Measurements from ENCODE around the gene NDUFB2. TPM values are rescaled to one million over a fixed set of nuclear protein-coding genes. Genes with fewer than 3 reads are reported as not detected.
"Not testable (repeated sequence)": the region's sequence is repeated elsewhere in the genome, so short reads cannot be mapped to it uniquely, and the experiment has no call there.

Gene NDUFB2
- total RNA-seq, 1 experiment from 2014 or later = 337 TPM

DNA sequence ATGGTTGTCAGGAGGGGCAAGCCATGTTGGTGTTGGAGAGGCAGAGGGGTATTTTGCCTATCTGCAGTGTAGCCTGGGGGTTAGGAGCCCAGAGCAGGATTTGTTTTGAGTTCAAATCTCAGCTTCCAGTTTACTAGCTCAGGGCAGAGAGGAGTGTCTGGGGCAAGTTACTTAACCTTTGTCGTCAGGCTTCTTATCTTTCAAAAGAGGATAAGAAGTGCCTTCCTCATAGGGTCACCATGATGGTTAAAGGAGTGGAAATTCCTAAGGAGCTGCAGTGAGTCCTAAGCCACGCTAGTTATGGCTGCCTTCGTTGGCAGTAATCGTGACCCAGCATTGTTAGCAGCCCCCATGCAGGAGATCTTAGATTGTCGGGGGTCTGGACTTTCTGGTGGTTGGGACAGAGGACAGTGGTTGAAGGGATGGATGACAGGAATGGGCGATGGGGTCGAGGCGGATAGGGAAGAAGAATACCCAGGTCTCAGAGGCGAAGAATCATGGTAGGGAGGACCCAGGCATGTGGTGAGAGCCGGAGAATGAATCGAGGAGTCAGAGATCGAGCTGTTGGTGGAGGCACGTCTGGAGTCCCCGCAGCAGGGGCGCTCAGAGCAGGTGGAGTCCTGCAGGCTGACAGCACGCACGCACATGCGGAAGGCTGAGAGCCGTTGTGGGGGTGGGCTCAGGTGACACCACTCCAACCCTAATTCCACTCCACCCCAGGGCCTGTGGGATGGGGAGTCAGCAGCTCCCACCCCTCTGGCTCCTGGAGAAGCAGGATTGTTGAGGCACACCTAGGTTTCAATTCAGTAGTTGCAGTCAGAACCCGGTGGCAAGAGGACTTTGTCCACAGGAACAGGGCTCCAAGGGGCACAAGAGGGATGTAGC, 12.2 kb upstream of the NDUFB2 start:
- in situ Hi-C loops (cut with HindIII; ENCODE audit: low pct_unique_long_range_greater_than_20kb, low sequenced_read_pairs) = no loop called here
- no peak for DNase-seq (ENCODE audit: low read depth)

GRCh38 chr7:140685407-140686087, 11.0 kb upstream of the NDUFB2 start:
- in situ Hi-C loops (cut with HindIII; ENCODE audit: low pct_unique_long_range_greater_than_20kb, low sequenced_read_pairs) = no loop called here

GRCh38 chr7:140686921-140687320, 9.6 kb upstream of the NDUFB2 start:
- DNase-seq (ENCODE audit: low read depth) = no peak
- in situ Hi-C loops (cut with HindIII; ENCODE audit: low pct_unique_long_range_greater_than_20kb, low sequenced_read_pairs) = no loop called here

More at GRCh38 chr7:140685407-140686087, 11.0 kb upstream of the NDUFB2 start:
- no peak for DNase-seq (ENCODE audit: low read depth)

DNA sequence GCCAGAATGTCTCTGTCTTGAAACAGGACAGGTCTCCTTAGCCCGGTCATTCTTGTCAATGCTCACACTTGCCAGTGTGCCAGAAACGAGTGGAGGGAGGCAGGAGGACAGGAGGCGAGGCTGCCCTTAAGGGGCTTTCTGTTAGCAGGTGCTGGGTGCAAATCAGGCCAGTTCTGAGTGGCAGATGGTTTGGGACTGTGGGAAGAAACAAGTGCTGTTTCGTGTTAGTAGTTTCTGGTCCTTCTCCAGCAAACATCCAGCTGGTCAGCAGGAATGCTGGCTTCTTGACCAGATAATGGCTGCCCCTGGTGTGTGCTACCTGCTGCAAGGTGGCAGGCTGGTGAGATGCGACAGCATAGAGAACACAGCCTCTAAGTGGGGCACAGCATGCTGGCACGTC, 8.2 kb upstream of the NDUFB2 start:
- in situ Hi-C loops (cut with HindIII; ENCODE audit: low pct_unique_long_range_greater_than_20kb, low sequenced_read_pairs) = no loop called here
- DNase-seq (ENCODE audit: low read depth) = no peak

DNA sequence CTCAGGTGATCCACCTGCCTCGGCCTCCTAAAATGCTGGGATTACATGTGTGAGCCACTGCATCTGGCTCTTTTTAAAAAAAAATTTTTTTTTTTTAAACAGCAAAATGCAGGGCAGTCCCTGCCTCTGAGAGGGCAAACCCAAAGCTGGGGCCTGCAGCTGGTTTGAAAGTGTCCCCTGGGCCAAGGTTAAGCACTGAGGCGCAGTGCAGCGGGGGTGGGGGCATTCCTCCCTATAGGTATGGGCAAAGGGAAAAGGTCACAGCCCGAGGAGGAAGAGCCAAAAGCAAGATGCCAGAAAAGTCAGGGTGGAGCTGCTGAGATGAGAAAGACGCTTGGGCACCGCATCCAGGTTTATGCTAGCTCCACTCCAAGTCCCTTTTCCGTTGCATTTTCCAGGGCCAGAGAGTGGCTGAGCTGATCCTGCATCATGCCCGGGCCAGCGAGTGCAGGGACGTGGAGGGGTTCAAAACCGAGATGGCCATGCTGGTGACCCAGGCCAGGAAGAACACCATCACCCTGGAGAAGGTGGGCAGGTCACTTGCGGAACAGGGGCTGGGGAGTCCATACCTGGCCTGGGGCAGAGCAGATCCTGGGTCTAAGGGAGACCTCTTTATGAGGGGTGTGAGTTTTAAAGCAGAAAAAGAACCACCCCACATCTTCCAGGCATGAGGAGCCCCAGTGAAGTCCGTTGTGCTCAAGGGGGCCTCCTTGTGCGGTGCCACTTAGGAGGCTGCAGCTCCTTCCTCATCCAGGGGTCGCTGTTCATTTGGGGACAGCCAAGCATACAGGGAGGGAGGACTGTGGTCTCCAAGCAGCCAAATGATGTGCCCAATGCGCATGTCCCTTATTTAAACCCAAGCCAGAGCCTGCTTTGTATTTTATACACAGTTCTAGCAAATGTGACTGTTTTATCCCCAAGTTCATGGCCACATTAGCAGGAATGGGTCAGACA, 7.0 kb upstream of the NDUFB2 start:
- DNase-seq (ENCODE audit: low read depth) = no peak
- in situ Hi-C loops (cut with HindIII; ENCODE audit: low pct_unique_long_range_greater_than_20kb, low sequenced_read_pairs) = no loop called here

GRCh38 chr7:140691376-140692045, 5.0 kb upstream of the NDUFB2 start:
- DNase-seq (ENCODE audit: low read depth) = no peak
- in situ Hi-C loops (cut with HindIII; ENCODE audit: low pct_unique_long_range_greater_than_20kb, low sequenced_read_pairs) = no loop called here

- DNase-seq (ENCODE audit: low read depth); in situ Hi-C loops (cut with HindIII; ENCODE audit: low pct_unique_long_range_greater_than_20kb, low sequenced_read_pairs): not testable (repeated sequence)
Measured at GRCh38 chr7:140693849-140694248, 2.7 kb upstream of the NDUFB2 start.

- no peak for DNase-seq (ENCODE audit: low read depth)
- in situ Hi-C loops (cut with HindIII; ENCODE audit: low pct_unique_long_range_greater_than_20kb, low sequenced_read_pairs) = no loop called here
Measured at GRCh38 chr7:140694592-140694991, 1.9 kb upstream of the NDUFB2 start.

DNA sequence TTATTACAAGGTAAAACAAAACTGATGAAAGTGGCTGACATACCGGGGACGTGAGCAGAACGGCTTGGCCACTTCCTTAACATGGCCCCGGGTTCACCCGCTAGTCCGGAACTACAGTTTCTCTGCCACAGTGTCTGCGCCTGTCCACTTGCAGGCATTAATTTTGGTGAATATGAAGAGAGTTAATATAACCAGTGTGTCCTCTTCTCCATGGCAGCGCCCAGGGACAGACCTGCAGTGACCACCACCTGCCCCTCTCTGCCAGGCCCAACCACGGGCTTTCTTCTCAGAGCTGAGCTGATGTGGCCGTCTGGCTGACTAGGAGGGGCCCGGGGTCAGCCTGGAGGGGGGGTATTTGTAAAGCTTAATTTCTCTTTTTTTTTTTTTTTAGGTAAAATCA, 1.1 kb upstream of the NDUFB2 start:
- in situ Hi-C loops (cut with HindIII; ENCODE audit: low pct_unique_long_range_greater_than_20kb, low sequenced_read_pairs) = no loop called here
- no peak for DNase-seq (ENCODE audit: low read depth)

GRCh38 chr7:140696024-140696679, 356 bp upstream of the NDUFB2 start:
- DNase-seq (ENCODE audit: low read depth) = no peak
- in situ Hi-C loops (cut with HindIII; ENCODE audit: low pct_unique_long_range_greater_than_20kb, low sequenced_read_pairs) = no loop called here

GRCh38 chr7:140697447-140698143, 1.1 kb downstream of the NDUFB2 start:
- DNase-seq (ENCODE audit: low read depth) = no peak
- in situ Hi-C loops (cut with HindIII; ENCODE audit: low pct_unique_long_range_greater_than_20kb, low sequenced_read_pairs) = no loop called here

DNA sequence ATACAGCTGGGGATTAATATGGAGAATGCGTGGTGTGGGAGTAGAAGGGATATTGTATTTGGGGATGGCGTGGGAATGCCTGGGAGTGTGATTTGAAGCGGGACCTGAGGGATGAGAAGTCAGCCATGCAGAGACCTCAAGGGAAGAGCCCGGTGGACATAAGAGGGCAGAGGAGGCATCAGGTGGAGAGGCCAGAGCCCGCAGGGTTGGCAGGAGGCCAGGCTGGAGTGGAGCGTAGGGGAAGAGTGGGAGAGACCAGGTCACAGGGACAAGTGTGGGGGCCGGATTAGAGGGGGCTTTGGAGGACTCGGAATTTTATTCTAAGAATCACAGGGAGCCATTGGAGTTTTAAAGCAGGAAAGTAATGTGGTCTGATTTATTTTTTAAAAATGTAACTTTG, 2.0 kb downstream of the NDUFB2 start:
- DNase-seq (ENCODE audit: low read depth) = no peak
- in situ Hi-C loops (cut with HindIII; ENCODE audit: low pct_unique_long_range_greater_than_20kb, low sequenced_read_pairs) = no loop called here

DNA sequence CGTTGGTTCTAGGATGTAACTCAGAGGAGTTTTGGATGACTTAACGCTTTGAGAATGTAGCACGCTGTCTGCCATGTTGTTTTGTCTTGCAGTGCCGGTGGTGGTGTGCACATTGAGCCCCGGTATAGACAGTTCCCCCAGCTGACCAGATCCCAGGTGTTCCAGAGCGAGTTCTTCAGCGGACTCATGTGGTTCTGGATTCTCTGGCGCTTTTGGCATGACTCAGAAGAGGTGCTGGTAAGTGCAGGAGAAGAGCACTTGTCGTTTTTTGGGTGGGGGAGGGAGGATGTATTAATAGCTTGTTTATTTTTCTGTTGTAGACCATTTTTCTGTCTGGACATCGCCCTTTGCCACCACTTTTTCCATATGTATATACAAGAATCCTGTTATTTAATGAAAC, 6.3 kb downstream of the NDUFB2 start:
- in situ Hi-C loops (cut with HindIII; ENCODE audit: low pct_unique_long_range_greater_than_20kb, low sequenced_read_pairs) = no loop called here
- DNase-seq (ENCODE audit: low read depth) = no peak

DNA sequence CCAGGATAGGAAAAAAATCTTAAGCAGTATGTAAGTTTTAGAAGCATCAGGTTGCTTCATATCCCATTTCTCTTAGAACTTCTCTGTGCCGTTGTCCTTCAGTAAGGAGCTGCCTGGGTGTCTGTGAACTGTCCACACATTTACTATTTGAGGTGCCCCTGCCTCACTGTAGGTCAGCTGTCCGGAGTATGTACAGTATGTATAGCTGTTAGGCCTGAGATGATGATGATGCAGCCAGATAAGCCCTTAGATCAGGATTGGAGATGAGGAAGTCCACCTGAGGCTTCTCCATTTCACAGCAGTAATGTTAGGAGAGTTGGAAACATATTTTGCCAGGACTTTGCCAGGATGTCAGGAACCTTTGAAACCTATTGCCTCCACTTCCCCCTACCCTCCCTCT, 7.7 kb downstream of the NDUFB2 start:
- no peak for DNase-seq (ENCODE audit: low read depth)
- in situ Hi-C loops (cut with HindIII; ENCODE audit: low pct_unique_long_range_greater_than_20kb, low sequenced_read_pairs) = no loop called here

GRCh38 chr7:140707132-140707531, 10.6 kb downstream of the NDUFB2 start:
- in situ Hi-C loops (cut with HindIII; ENCODE audit: low pct_unique_long_range_greater_than_20kb, low sequenced_read_pairs) = no loop called here
- no peak for DNase-seq (ENCODE audit: low read depth)

DNA sequence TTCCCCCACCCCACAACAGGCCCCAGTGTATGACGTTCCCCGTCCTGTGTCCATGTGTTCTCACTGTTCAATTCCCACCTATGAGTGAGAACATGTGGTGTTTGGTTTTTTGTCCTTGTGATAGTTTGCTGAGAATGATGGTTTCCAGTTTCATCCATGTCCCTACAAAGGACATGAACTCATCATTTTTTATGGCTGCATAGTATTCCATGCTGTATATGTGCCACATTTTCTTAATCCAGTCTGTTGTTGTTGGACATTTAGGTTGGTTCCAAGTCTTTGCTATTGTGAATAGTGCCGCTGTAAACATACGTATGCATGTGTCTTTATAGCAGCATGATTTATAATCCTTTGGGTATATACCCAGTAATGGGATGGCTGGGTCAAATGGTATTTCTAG, 12.3 kb downstream of the NDUFB2 start:
- in situ Hi-C loops (cut with HindIII; ENCODE audit: low pct_unique_long_range_greater_than_20kb, low sequenced_read_pairs); DNase-seq (ENCODE audit: low read depth): not testable (repeated sequence)

GRCh38 chr7:140712392-140712791, 15.9 kb downstream of the NDUFB2 start:
- in situ Hi-C loops (cut with HindIII; ENCODE audit: low pct_unique_long_range_greater_than_20kb, low sequenced_read_pairs); DNase-seq (ENCODE audit: low read depth): not testable (repeated sequence)
